HCT116 (cell line): Measurements from ENCODE around the gene GOLGA6A. TPM values are rescaled to one million over a fixed set of nuclear protein-coding genes. Genes with fewer than 3 reads are reported as not detected.

ENCODE experiments used
- ATAC-seq: fragments of 200-7000 bp; cut with Tn5 transposase; 2 replicates; pipeline ENCODE4 v1.9.1; 2020; ENCODE audit warnings: mild to moderate bottlenecking, moderate library complexity
- BruUV-seq: library from RNA; stranded (reverse); fragments of 400-500 nt; replicated peaks from 2 replicates; lab custom pipeline; 2021; lab: Mats Ljungman, UMichigan
- CTCF ChIA-PET: fragments of 300-600 bp; sonication (Branson Sonifier 250); formaldehyde crosslinking; loops from one replicate; lab custom pipeline; 2021; ENCODE audit warnings: antibody characterized with exemption; lab: Charles Lee
- POLR2A ChIA-PET: fragments of 300-600, 350-600 bp; sonication (Branson Sonifier 250); formaldehyde crosslinking; loops from one replicate; lab custom pipeline; 2021; ENCODE audit warnings: antibody characterized with exemption; lab: Charles Lee
- RAD21 ChIA-PET, 2 experiments: fragments of 300-600 bp; sonication (Branson Sonifier 250); formaldehyde crosslinking; loops; one replicate each; lab custom pipeline; 2023; ENCODE audit warnings: low total read pairs in 2 of 2; ENCODE audit not compliant: uncharacterized antibody in 2 of 2, unreplicated experiment in 2 of 2, low non-redundant PET in 1 of 2; lab: Charles Lee
- DNase-seq: peaks from one replicate; pipeline ENCODE4 v3.0.0-alpha.2; 2010; ENCODE audit warnings: low read depth, low spot score
- H2AFZ ChIP-seq: fragments of 200-600 bp; shearing (Covaris generic), sonication (generic); 2 replicates; pipeline ENCODE4 v1.6.1; 2017; ENCODE audit warnings: low read depth, mixed run types, mixed read lengths, antibody characterized with exemption, low read length; ENCODE audit not compliant: poor library complexity, severe bottlenecking
- H3K27ac ChIP-seq: 2 replicates; pipeline ENCODE4 v1.5.1; 2012; ENCODE audit warnings: low read depth, low read length
- H3K27me3 ChIP-seq: fragments of 200-600 bp; sonication (generic); 2 replicates; pipeline ENCODE4 v1.6.1; 2016; ENCODE audit warnings: mixed run types, low read length, mixed read lengths; ENCODE audit not compliant: insufficient read depth
- H3K36me3 ChIP-seq, 2 experiments: fragments of 200-500 bp in 1 of 2; fragments of 200-600 bp in 1 of 2; sonication (Bioruptor generic) in 1 of 2; sonication (generic) in 1 of 2; 2 replicates each; pipeline versions ENCODE4 v1.5.1 to v1.6.1; 2014 to 2016; ENCODE audit warnings: low read length in 2 of 2, inconsistent platforms in 1 of 2, mixed read lengths in 1 of 2, mixed run types in 1 of 2; ENCODE audit not compliant: insufficient read depth in 2 of 2, control insufficient read depth in 1 of 2
- H3K4me1 ChIP-seq, 2 experiments: fragments of 200-600 bp in 1 of 2; sonication (generic) in 1 of 2; 2 replicates each; pipeline versions ENCODE4 v1.5.1 to v1.6.1; 2012 to 2017; ENCODE audit warnings: low read length in 2 of 2, inconsistent platforms in 1 of 2, mild to moderate bottlenecking in 1 of 2, mixed read lengths in 1 of 2, mixed run types in 1 of 2, moderate library complexity in 1 of 2; ENCODE audit not compliant: insufficient read depth in 2 of 2, control insufficient read depth in 1 of 2
- H3K4me2 ChIP-seq: fragments of 200-600 bp; sonication (generic); 2 replicates; pipeline ENCODE4 v1.6.1; 2017; ENCODE audit warnings: mixed run types, low read length, mixed read lengths
- H3K4me3 ChIP-seq, 2 experiments: fragments of 200-600 bp in 1 of 2; sonication (generic) in 1 of 2; replicated peaks in 1 of 2; 2 replicates each; pipeline ENCODE4 v1.5.1; 2011 to 2016; ENCODE audit warnings: low read length in 2 of 2, control low read depth in 1 of 2, low read depth in 1 of 2, mild to moderate bottlenecking in 1 of 2, mixed read lengths in 1 of 2, mixed run types in 1 of 2
- H3K79me2 ChIP-seq: fragments of 200-600 bp; sonication (generic); 2 replicates; pipeline ENCODE4 v1.6.1; 2017; ENCODE audit warnings: mild to moderate bottlenecking, mixed run types, low read length, moderate library complexity, mixed read lengths; ENCODE audit not compliant: insufficient read depth
- H3K9ac ChIP-seq: fragments of 200-600 bp; sonication (generic); 2 replicates; pipeline ENCODE4 v1.6.1; 2016; ENCODE audit warnings: low read length, mixed read lengths
- H3K9me2 ChIP-seq: fragments of 200-600 bp; sonication (generic), shearing (Covaris generic); 2 replicates; pipeline ENCODE4 v1.6.1; 2017; ENCODE audit warnings: mixed run types, mild to moderate bottlenecking, moderate library complexity; ENCODE audit not compliant: insufficient read depth
- H3K9me3 ChIP-seq, 2 experiments: fragments of 200-500 bp in 1 of 2; fragments of 200-600 bp in 1 of 2; sonication (Bioruptor generic) in 1 of 2; sonication (generic) in 1 of 2; 2 replicates each; pipeline ENCODE4 v1.6.1; 2014 to 2017; ENCODE audit warnings: low read length in 2 of 2, mixed read lengths in 2 of 2, inconsistent platforms in 1 of 2, low read depth in 1 of 2, mild to moderate bottlenecking in 1 of 2, mixed run types in 1 of 2, moderate library complexity in 1 of 2; ENCODE audit not compliant: control insufficient read depth in 1 of 2, insufficient read depth in 1 of 2
- H4K20me1 ChIP-seq: fragments of 200-600 bp; sonication (generic), shearing (Covaris generic); 2 replicates; pipeline ENCODE4 v1.6.1; 2017; ENCODE audit warnings: mixed run types, mild to moderate bottlenecking, moderate library complexity; ENCODE audit not compliant: insufficient read depth
- JUND ChIP-seq: IDR thresholded peaks from 2 replicates; pipeline ENCODE4 v1.6.1; 2012
- REST ChIP-seq: IDR thresholded peaks from 2 replicates; pipeline ENCODE4 v1.6.1; 2012; ENCODE audit warnings: low read depth
- intact Hi-C: fragments of 100-400 bp; cut with micrococcal nuclease; formaldehyde crosslinking; loops from 2 replicates; pipeline ENCODE4 v1.10.0; 2022
- total RNA-seq: library from RNA; stranded (reverse); gene quantifications from one replicate; pipeline ENCODE4 v1.2.1, GENCODE V29; 2021; ENCODE audit not compliant: unreplicated experiment

Gene GOLGA6A
- total RNA-seq, 1 experiment from 2014 or later: 0.39 TPM

GRCh38 chr15:74038707-74039655, 43.4 kb downstream of the GOLGA6A start:
- Histone ChIP-seq H3K27me3 (no peaks in the 10 kb centered on the region), H4K20me1 (no peaks in the 10 kb centered on the region), H3K36me3 (no peaks in the 10 kb centered on the region; a peak in 1 of 4 replicates), H3K9ac (no peak overlapping the region), H2AFZ (no peak overlapping the region), H3K9me2 (no peaks in the 10 kb centered on the region), H3K9me3 (no peaks in the 10 kb centered on the region), H3K4me2 (no peak overlapping the region), H3K79me2 (no peaks in the 10 kb centered on the region), H3K4me1 (peaks cover 0 to 9% of the 10 kb centered on the region in 2 experiments; a peak in 1 of 4 replicates), H3K4me3 (no peak overlapping the region), H3K27ac (no peak overlapping the region)
- CTCF ChIA-PET: interaction anchor here (0.9 to 6.5 kb wide), 3 partner anchors 9 to 68 kb away, joined by 3 to 132 read pairs (median 52); no protein-coding TSS in a partner anchor
- intact Hi-C loops: no loop called here
- POLR2A ChIA-PET: no interaction called here
- RAD21 ChIA-PET: interaction anchor here in 1 of 2 experiments (1.2 kb wide), 1 partner anchor 66 kb away, joined by 8 read pairs; no protein-coding TSS in a partner anchor
- no peak for TF ChIP-seq JUND
- no peak for TF ChIP-seq REST
- no peak for ATAC-seq
- no TSS peak for BruUV-seq
- no peak for DNase-seq
